Uterus (tissue), 2 donors: ENCODE results near the gene CTRL.

ENCODE experiments used
- POLR2A ChIP-seq, 2 donors: fragments of 450-650 bp; IDR thresholded peaks; one replicate each; pipeline ENCODE4 v1.6.1; 2016; ENCODE audit warnings: antibody characterized with exemption in 2 of 2, mild to moderate bottlenecking in 1 of 2, moderate library complexity in 1 of 2
- TF ChIP-seq, protein P1 (sequence below), 4 experiments: fragments of 200-600 bp in 2 of 4; fragments of 450-650 bp in 2 of 4; sonication (generic) in 2 of 4; IDR thresholded peaks; one replicate each; pipeline ENCODE4 v1.5.1; 2016 to 2019; ENCODE audit warnings: antibody characterized with exemption in 4 of 4, mild to moderate bottlenecking in 2 of 4, moderate library complexity in 1 of 4

- TF ChIP-seq, protein P1, sequence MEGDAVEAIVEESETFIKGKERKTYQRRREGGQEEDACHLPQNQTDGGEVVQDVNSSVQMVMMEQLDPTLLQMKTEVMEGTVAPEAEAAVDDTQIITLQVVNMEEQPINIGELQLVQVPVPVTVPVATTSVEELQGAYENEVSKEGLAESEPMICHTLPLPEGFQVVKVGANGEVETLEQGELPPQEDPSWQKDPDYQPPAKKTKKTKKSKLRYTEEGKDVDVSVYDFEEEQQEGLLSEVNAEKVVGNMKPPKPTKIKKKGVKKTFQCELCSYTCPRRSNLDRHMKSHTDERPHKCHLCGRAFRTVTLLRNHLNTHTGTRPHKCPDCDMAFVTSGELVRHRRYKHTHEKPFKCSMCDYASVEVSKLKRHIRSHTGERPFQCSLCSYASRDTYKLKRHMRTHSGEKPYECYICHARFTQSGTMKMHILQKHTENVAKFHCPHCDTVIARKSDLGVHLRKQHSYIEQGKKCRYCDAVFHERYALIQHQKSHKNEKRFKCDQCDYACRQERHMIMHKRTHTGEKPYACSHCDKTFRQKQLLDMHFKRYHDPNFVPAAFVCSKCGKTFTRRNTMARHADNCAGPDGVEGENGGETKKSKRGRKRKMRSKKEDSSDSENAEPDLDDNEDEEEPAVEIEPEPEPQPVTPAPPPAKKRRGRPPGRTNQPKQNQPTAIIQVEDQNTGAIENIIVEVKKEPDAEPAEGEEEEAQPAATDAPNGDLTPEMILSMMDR (IDR thresholded peaks at IDR 0.05): no peak
- no peak for TF ChIP-seq POLR2A (IDR thresholded peaks at IDR 0.05)
These were observed 14.4 kb downstream of the CTRL start for GRCh38 chr16:67917140-67917851.
